BJ (cell line): ENCODE data around the gene ROBO4. TPM values are rescaled to one million over a fixed set of nuclear protein-coding genes. Genes with fewer than 3 reads are reported as not detected.

Experiments
- CTCF ChIA-PET: fragments of 350-600 bp; formaldehyde crosslinking; extraction: SDS; loops from one replicate; lab custom pipeline; 2021; ENCODE audit warnings: antibody characterized with exemption, inconsistent platforms; lab: Yijun Ruan, JAX
- POLR2A ChIA-PET: fragments of 300-600 bp; sonication (Branson Sonifier 250); formaldehyde crosslinking; extraction: SDS; loops from one replicate; lab custom pipeline; 2021; ENCODE audit warnings: antibody characterized with exemption; lab: Charles Lee
- DNase-seq: peaks from one replicate; pipeline ENCODE4 v3.0.0-alpha.2; 2011; ENCODE audit warnings: low read depth
- H3K27me3 ChIP-seq: 2 replicates; pipeline ENCODE4 v1.6.0; 2011; ENCODE audit warnings: low read length; ENCODE audit not compliant: control insufficient read depth, insufficient read depth
- H3K36me3 ChIP-seq: 2 replicates; pipeline ENCODE4 v1.5.1; 2011; ENCODE audit warnings: low read length; ENCODE audit not compliant: control insufficient read depth, insufficient read depth
- H3K4me3 ChIP-seq: 2 replicates; pipeline ENCODE4 v1.5.1; 2011; ENCODE audit warnings: low read depth, mild to moderate bottlenecking, control low read depth, low read length
- polyA plus RNA-seq: library from polyadenylated mRNA; depleted of rRNA; stranded (reverse); fragments of >200 nt; gene quantifications from 2 replicates; pipeline ENCODE4 v1.2.3, GENCODE V29; 2011
- TF ChIP-seq, protein P1 (sequence below): IDR thresholded peaks from 2 replicates; pipeline ENCODE4 v1.5.1; 2011; ENCODE audit warnings: low read depth, mild to moderate bottlenecking, control low read depth, inconsistent platforms, low read length, moderate library complexity; ENCODE audit not compliant: insufficient read depth

ROBO4 gene
- polyA plus RNA-seq, 1 experiment, result 0.26 TPM

DNA sequence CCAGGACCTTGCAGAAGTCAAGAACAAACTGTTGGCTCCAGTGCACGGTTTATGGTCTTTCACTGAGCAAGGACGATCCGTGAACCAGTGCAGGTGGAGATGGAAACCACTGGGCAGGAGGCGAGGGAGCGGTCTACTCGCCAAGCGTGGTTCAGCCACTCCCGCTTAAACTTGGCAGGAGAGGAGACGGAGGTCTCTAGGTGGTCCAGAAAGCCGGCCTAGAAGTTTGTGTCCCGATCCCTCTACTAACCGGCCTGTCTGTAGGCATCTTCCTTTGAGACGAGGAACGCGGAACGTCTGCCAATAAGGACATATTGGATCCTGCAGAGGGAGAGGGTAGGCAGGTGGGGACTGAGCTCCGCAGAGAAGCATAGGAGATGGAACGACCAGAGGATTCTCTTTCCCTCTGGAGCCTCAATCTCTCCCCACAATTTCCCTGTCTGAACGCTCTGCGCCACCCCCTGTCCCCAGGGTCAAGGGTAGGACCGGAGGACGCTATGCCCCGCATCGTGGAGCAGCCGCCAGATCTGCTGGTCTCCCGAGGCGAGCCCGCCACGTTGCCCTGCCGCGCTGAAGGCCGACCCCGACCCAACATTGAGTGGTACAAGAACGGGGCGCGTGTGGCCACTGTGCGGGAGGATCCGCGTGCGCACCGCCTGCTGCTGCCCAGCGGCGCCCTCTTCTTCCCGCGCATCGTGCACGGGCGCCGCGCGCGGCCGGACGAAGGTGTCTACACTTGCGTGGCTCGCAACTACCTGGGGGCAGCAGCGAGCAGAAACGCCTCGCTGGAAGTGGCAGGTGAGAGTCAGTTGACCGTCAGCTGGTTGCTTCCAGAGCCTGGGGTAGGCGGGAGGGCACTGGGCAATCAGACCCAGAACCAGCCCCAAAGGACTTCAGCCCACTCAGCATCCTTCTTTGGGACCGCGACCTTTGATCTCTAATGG is 29.1 kb downstream of the ROBO4 start:
- Histone ChIP-seq H3K36me3 (no peaks in the 10 kb centered on the region), H3K4me3 (no peak overlapping the region), H3K27me3 (peaks cover 75% of the 10 kb centered on the region)
- TF ChIP-seq, protein P1, sequence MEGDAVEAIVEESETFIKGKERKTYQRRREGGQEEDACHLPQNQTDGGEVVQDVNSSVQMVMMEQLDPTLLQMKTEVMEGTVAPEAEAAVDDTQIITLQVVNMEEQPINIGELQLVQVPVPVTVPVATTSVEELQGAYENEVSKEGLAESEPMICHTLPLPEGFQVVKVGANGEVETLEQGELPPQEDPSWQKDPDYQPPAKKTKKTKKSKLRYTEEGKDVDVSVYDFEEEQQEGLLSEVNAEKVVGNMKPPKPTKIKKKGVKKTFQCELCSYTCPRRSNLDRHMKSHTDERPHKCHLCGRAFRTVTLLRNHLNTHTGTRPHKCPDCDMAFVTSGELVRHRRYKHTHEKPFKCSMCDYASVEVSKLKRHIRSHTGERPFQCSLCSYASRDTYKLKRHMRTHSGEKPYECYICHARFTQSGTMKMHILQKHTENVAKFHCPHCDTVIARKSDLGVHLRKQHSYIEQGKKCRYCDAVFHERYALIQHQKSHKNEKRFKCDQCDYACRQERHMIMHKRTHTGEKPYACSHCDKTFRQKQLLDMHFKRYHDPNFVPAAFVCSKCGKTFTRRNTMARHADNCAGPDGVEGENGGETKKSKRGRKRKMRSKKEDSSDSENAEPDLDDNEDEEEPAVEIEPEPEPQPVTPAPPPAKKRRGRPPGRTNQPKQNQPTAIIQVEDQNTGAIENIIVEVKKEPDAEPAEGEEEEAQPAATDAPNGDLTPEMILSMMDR, result no peak
- no peak for DNase-seq
- ChIA-PET POLR2A (no interaction called here), CTCF (interaction anchor here (1.0 kb wide), 1 partner anchor 54 kb away, joined by 3 read pairs; no protein-coding TSS in a partner anchor)

DNA sequence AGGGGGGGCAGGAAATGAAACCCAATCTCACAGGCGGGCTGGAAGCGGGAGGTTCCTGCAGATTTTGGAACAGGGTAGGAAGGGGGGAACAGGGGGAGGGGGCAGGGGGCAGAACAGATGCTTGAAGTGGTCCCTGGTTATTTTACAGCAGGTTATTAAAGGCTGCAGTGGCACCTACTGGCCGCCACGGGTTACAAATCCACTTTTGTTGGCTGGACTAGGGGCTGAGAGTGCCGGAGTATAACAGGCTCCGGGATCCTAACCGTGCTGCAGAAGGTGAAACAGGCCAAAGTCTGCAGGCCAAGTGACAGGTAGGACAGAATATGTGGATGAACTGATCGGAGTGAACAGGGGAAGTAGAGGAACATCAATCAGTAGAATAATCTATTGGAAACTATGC is 30.0 kb downstream of the ROBO4 start:
- no peak overlapping the region for H3K4me3 ChIP-seq
- ChIA-PET POLR2A (no interaction called here), CTCF (interaction anchor here (0.6 to 3.2 kb wide), 20 partner anchors 8 to 582 kb away, joined by 3 to 31 read pairs (median 6); partner anchors contain the start of genes NRGN, SIAE, SPA17 and VSIG2)
- TF ChIP-seq, protein P1, result peak; percentile 60
- DNase-seq, result no peak
- H3K36me3 ChIP-seq, result no peaks in the 10 kb centered on the region
- peaks cover 77% of the 10 kb centered on the region for H3K27me3 ChIP-seq

DNA sequence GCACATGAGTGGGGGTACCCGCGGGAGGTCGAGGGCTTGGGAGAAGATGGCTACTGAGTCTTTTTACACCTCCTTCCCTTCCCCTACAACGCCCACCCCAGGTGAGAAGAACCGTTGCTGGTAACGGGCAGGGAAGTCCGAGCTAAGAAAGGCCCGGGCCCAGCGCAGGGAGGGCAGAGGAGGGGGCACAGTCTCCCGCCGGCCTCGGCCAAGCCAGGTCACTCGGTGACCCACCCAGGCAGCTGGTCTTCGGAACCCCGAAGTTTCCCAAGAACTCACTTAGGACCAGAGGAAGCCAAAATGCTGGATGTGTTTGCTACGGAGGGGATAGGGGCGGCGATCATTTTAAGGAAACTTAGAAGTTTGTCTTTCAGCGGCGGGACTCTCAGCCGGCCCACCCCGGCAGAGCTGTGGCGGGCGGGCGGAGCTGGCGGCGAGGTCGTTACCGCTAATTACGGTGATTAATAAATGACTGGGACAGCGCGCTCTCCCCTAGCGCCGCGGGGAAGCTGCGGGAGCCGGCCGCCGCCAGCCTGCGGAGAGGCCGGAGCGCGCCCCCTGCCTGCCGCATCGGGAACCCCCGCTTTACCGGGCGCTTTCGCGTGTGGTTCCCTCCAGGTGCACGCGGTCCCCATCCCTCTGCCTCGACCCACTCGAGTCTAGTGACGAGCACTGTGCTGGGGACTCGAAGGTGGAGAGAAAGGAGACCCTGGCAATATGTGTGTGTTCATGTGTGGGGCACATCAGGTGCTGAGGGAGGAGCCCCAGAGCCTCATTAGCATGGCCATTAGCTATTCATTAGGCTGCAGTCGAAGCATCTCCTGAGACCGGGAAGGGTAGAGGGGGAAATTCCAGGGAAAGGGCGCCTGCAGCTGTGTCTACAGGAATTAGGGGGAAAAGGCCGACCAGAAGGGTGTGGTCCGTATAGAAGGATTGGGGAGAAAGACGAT is 31.5 kb downstream of the ROBO4 start:
- DNase-seq, result no peak
- H3K4me3 ChIP-seq, result peak overlapping the region; percentile 6; the same call in 1 of the 2 replicates
- ChIA-PET POLR2A (no interaction called here), CTCF (interaction anchor here (0.6 to 3.2 kb wide), 50 partner anchors 8 to 563 kb away, joined by 3 to 31 read pairs (median 4); partner anchors contain the start of genes CCDC15, ROBO4, SIAE and SPA17)
- H3K27me3 ChIP-seq, result peaks cover 81% of the 10 kb centered on the region
- TF ChIP-seq, protein P1, result peak; percentile 70
- H3K36me3 ChIP-seq, result no peaks in the 10 kb centered on the region

DNA sequence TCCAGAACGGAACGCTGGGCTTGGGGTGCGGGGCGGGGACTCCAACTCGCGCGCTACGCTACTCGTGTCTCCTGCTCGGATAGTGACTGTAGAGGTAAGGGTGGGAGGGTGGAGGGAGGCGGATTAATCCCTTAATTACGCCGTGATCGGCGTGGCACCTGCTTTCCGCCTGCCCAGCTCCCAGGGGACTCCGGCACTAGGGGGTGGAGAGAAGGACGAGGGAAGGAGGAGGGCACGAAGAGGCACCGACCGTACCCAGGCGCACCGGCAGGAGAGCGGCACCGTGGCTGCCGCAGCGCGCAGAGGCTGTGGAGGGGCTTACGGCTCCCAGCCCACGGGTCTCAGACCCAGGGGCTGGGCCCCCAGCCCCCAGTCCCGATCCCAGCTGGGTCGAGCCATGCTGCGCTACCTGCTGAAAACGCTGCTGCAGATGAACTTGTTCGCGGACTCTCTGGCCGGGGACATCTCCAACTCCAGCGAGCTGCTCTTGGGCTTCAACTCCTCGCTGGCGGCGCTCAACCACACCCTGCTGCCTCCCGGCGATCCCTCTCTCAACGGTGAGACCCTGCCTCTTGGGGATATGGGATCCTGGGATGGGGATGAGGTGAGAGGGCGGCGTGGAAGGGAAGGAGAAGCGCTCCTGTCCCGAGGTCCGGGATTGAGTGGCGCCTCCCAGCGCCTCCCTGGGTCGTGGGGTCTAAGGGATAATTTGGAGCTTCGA is 32.3 kb downstream of the ROBO4 start, which contains the start of gene ROBO3:
ROBO3 (plus strand) TSS at position 252 of the 721 bp plus-strand sequence; CDS start at position 398, 146 bp downstream.
- TF ChIP-seq, protein P1, result 0 out of 2 replicates have a peak, but pooled peaks have one; percentile 2
- Histone ChIP-seq H3K36me3 (no peaks in the 10 kb centered on the region), H3K27me3 (peaks cover 80% of the 10 kb centered on the region), H3K4me3 (peak within 1 kb of the TSS; percentile 6; the same call in 1 of the 2 replicates)
- POLR2A ChIA-PET, result no interaction called here
- no peak for DNase-seq
- CTCF ChIA-PET, result interaction anchor here (0.7 to 3.2 kb wide), 28 partner anchors 10 to 564 kb away, joined by 3 to 31 read pairs (median 4); partner anchors contain the start of genes CCDC15 and ROBO4
